ENCODE results near the gene BTBD8.

BTBD8 gene

DNA sequence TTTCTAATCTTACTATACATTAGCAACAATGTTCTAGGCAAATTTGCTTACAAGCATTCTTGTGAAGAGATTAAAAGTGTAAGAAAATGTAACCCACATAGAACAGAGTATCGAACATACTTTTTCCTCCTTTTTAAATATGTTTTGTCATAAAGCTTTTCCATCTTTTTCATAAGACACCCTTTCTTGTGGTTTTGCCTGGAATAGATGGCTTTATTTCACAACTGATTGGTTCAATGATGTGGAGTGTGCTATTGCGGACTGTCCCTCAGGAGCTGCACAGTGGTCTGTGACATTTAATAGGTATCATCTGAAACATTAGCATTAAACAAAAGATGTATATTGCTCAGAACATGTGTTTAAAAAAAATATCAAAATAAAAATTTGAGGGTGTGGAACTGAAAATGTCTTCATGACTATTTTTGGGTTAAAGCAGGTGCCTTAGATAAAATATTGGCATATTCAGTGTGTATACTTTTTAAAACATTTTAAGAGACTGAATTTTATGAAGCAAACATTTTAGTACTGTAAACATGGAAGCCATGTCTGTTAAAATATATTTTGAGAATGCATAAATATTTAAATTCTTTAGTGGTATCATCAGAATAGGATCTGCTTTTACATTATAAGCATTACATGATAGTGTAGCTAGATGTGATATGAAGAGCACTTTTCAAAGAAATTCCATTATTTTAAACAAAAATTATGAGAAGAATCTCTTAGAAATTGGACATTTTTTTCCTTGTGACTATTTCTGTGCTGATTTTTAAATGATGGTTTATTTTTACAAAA, 89.3 kb downstream of the BTBD8 start:
- in situ Hi-C loops (cut with MboI; ENCODE audit: low pct_unique_long_range_greater_than_20kb, low sequenced_read_pairs, unreplicated experiment) = no loop called here
- TF ChIP-seq, protein P1, sequence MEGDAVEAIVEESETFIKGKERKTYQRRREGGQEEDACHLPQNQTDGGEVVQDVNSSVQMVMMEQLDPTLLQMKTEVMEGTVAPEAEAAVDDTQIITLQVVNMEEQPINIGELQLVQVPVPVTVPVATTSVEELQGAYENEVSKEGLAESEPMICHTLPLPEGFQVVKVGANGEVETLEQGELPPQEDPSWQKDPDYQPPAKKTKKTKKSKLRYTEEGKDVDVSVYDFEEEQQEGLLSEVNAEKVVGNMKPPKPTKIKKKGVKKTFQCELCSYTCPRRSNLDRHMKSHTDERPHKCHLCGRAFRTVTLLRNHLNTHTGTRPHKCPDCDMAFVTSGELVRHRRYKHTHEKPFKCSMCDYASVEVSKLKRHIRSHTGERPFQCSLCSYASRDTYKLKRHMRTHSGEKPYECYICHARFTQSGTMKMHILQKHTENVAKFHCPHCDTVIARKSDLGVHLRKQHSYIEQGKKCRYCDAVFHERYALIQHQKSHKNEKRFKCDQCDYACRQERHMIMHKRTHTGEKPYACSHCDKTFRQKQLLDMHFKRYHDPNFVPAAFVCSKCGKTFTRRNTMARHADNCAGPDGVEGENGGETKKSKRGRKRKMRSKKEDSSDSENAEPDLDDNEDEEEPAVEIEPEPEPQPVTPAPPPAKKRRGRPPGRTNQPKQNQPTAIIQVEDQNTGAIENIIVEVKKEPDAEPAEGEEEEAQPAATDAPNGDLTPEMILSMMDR (IDR thresholded peaks at IDR 0.05; ENCODE audit: extremely low read depth, insufficient read depth, missing control alignments) = no peak
- DNase-seq (ENCODE audit: low spot score) = no peak

DNA sequence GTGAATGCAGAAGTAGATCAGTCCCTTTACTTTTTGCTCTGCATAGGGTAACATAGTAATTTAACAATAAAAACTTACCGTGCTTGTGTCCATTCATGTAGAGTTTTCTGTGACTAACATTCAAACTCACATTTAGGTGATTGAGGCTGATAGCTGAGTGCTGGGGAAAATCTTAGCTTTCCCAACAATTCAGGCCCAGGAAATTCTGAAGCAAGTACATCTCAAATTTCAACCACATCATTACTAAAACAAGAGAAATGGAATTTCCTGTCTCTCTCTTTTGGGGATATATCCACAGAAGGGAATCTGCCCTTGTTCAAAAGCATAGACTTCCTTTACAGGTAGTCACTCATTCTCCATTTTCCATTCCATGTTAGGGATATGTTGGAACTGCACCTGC, 104.5 kb downstream of the BTBD8 start:
- DNase-seq (ENCODE audit: low spot score) = no peak
- in situ Hi-C loops (cut with MboI; ENCODE audit: low pct_unique_long_range_greater_than_20kb, low sequenced_read_pairs, unreplicated experiment) = no loop called here
- TF ChIP-seq, protein P1 (IDR thresholded peaks at IDR 0.05; ENCODE audit: extremely low read depth, insufficient read depth, missing control alignments) = no peak

DNA sequence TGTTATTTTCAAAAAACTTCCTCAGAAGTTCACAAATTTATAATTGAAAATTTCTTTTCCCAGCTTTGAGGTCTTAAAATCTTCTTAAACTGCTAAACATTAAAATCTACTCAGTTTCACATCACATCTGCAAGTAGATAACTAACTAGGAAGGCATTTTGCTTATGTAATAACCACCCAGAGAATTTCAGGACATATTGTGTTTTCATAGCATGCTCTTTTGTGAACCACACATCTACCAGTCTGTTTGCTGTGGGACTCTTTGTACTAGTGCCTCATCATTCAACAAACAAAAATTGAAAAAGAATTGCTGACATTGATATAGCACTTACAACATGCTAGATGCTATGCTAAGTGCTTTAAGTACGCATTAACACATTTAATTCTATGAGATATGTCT, 105.9 kb downstream of the BTBD8 start:
- in situ Hi-C loops (cut with MboI; ENCODE audit: low pct_unique_long_range_greater_than_20kb, low sequenced_read_pairs, unreplicated experiment) = no loop called here
- TF ChIP-seq, protein P1 (IDR thresholded peaks at IDR 0.05; ENCODE audit: extremely low read depth, insufficient read depth, missing control alignments) = no peak
- no peak for DNase-seq (ENCODE audit: low spot score)

DNA sequence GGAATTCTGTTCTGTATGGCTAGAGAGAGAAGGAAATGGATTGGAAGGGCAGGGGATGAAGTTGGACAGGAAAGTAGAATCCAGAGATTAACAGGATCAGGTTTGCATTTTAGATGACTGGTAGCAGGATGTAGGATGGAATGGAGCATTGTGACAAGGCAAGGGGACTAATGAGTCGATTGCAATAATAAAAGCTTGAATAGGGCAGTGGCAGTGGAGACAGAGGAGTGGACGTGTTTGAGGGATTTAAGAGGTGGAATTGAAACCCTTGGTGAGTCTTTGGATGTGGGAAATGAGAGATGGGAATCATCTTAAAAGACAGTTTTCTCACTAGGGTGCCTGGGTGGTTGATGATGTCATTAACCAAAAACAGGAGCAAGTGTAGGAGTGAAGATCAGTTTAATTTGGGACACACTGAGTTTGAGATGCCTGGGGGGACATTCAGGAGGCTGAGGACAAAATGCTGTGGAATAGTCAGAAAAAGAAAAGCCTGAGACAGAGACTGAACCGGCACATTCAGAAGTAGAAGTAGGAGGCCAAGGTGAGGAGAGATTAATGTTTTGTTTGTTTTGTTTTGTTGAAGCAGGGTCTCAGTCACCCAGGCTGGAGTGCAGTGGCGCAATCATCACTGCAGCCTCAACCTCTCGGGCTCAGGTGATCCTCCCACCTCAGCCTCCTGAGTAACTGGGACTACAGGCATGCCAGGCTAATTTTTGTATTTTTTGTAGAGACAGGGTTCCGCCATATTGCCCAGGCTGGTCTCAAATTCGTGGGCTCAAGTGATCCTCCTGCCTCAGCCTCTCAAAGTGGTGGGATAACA, 108.5 kb downstream of the BTBD8 start:
- TF ChIP-seq, protein P1 (IDR thresholded peaks at IDR 0.05; ENCODE audit: extremely low read depth, insufficient read depth, missing control alignments) = no peak
- no peak for DNase-seq (ENCODE audit: low spot score)
- in situ Hi-C loops (cut with MboI; ENCODE audit: low pct_unique_long_range_greater_than_20kb, low sequenced_read_pairs, unreplicated experiment) = no loop called here

DNA sequence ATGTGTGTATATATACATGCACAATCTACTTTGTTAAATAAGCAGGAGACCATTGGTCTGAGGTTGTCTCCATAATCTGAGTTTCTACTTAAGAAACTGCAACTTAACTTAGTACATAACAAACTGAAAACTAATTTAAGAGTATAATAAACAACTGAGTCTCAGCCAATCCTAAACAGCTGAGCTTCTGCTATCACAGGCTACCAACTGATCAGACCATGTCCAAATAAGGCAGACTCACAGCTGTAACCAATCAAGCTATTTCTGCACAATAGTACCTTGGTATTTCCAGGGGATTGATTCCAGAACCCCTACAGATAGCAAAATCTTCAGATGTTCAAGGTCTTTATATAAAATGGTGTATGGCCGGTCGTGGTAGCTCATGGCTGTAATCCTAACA, 111.6 kb downstream of the BTBD8 start:
- TF ChIP-seq, protein P1 (IDR thresholded peaks at IDR 0.05; ENCODE audit: extremely low read depth, insufficient read depth, missing control alignments) = no peak
- DNase-seq (ENCODE audit: low spot score) = no peak
- in situ Hi-C loops (cut with MboI; ENCODE audit: low pct_unique_long_range_greater_than_20kb, low sequenced_read_pairs, unreplicated experiment) = no loop called here

DNA sequence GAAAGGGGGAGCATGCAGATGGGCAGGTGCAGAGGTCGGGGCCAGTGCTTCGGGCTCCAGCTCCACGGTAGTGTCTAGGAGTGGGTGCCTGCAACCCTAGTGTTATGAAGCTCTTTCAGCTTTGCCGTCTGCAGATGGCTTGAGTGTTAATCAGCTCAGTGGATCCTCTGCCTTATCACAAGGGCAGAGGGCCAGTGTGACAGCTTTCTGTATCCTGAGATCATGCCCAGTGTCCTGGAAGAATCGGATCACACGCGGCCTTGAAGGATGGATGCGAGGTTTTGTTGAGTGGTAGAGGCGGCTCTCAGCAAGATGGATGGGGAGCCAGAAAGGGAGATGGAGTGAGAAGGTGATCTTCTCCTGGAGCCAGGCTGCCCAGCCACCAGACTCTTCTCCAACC, 112.1 kb downstream of the BTBD8 start:
- in situ Hi-C loops (cut with MboI; ENCODE audit: low pct_unique_long_range_greater_than_20kb, low sequenced_read_pairs, unreplicated experiment) = no loop called here
- TF ChIP-seq, protein P1 (IDR thresholded peaks at IDR 0.05; ENCODE audit: extremely low read depth, insufficient read depth, missing control alignments) = no peak
- DNase-seq (ENCODE audit: low spot score) = no peak
